ENCODE measurements around the gene KRT36. TPM values are rescaled to one million over a fixed set of nuclear protein-coding genes. Genes with fewer than 3 reads are reported as not detected.

KRT36 gene
- total and polyA plus RNA-seq, 2 donors (not counting 1 experiment from before 2014, with no cell fraction given) = not detected

DNA sequence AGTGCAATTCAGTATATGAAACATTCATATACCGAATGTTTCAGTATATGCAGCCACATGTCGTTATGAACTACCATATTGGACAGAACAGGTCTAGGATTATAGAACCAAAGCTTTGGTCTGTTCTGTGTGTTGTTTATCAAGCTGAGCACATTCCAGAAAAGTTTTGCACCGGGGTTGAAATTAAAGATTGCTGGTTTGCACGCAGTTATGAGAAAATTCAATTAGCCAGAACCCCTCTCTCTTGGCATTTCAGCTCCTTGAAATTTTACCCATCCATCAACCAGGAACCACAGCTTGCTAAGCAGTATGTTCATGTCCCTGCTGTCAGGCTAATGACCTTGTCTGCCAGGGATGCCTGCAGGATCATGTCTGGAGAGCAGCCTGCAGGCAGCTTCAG lies 32.0 kb downstream of the KRT36 start:
- WGBS (ENCODE audit: insufficient coverage) = 78% methylated on average over 2 of the region's 4 CpGs
- CTCF ChIA-PET = interaction anchor here (0.9 kb wide), 1 partner anchor 191 kb away, joined by 3 read pairs; no protein-coding TSS in a partner anchor

DNA sequence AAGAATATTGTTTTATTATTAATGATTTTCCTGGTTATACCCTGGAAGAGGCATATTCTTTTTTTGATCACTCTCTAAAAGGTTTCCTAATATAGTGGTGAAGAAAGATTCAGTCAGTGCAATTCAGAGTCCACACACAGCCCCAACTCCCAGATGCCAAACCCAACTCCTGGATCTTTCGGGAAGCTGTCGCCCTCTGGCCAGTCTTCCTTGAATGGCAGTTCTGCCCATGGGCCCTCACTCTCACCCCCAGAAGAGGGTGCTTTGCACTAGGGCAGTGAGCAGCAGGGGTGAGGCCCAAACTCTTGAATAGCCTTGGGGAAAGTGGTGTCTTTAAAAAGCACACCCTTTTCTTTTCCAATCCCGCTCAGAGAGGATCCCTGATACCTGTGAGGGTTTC lies 33.5 kb downstream of the KRT36 start:
- ChIA-PET CTCF (no interaction called here), POLR2A (no interaction called here)
- peaks cover 33% of the 10 kb centered on the region for H3K27me3 Mint-ChIP-seq
- intact Hi-C loops (cut with micrococcal nuclease) = no loop called here
- 93% methylated on average over 2 of the region's 3 CpGs for WGBS (ENCODE audit: insufficient coverage)
- H3K4me3 ChIP-seq (ENCODE audit: control extremely low read depth in 1 of 5, extremely low read depth in 1 of 5, insufficient read depth in 1 of 5, low read depth in 2 of 5, low read length in 4 of 5) = no peak overlapping the region
- no peaks in the 10 kb centered on the region for H3K4me1 Mint-ChIP-seq
- DNase-seq (no peak), ATAC-seq (ENCODE audit: low read depth) (no peak)
- no peaks in the 10 kb centered on the region for H3K79me2 ChIP-seq (ENCODE audit: control insufficient read depth, insufficient read depth, low read length)
- H3K27ac Mint-ChIP-seq = no peak overlapping the region
- no peaks in the 10 kb centered on the region for H3K9me3 Mint-ChIP-seq (ENCODE audit: insufficient read depth)
- no peak overlapping the region for H3K4me3 Mint-ChIP-seq
- no peaks in the 10 kb centered on the region for H3K36me3 ChIP-seq (replicated peaks in 1 of 2; ENCODE audit: control extremely low read depth in 1 of 2, control insufficient read depth in 1 of 2, extremely low read depth in 1 of 2, insufficient read depth in 2 of 2, low read length in 1 of 2)
- no peak overlapping the region for H2AFZ ChIP-seq (ENCODE audit: insufficient read depth, low read depth, low read length, poor library complexity, severe bottlenecking)
- TF ChIP-seq EZH2 (IDR thresholded peaks at IDR 0.05; ENCODE audit: borderline replicate concordance, insufficient read depth, low read depth, low read length, poor library complexity, severe bottlenecking) = no peak
- TF ChIP-seq, protein P1, sequence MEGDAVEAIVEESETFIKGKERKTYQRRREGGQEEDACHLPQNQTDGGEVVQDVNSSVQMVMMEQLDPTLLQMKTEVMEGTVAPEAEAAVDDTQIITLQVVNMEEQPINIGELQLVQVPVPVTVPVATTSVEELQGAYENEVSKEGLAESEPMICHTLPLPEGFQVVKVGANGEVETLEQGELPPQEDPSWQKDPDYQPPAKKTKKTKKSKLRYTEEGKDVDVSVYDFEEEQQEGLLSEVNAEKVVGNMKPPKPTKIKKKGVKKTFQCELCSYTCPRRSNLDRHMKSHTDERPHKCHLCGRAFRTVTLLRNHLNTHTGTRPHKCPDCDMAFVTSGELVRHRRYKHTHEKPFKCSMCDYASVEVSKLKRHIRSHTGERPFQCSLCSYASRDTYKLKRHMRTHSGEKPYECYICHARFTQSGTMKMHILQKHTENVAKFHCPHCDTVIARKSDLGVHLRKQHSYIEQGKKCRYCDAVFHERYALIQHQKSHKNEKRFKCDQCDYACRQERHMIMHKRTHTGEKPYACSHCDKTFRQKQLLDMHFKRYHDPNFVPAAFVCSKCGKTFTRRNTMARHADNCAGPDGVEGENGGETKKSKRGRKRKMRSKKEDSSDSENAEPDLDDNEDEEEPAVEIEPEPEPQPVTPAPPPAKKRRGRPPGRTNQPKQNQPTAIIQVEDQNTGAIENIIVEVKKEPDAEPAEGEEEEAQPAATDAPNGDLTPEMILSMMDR (IDR thresholded peaks at IDR 0.05) = no peak
- H3K9me3 ChIP-seq (ENCODE audit: control extremely low read depth in 1 of 3, control insufficient read depth in 2 of 3, insufficient read depth in 1 of 3, low read length in 2 of 3) = no peaks in the 10 kb centered on the region
- peaks cover 0 to 7% (median 2%) of the 10 kb centered on the region in 4 experiments for H3K27me3 ChIP-seq (replicated peaks in 1 of 4; ENCODE audit: control extremely low read depth in 1 of 4, control insufficient read depth in 3 of 4, insufficient read depth in 4 of 4, low read length in 3 of 4)
- no peaks in the 10 kb centered on the region for H3K4me1 ChIP-seq (ENCODE audit: control insufficient read depth in 2 of 2, insufficient read depth in 2 of 2, low read length in 2 of 2)
- no peak overlapping the region for H3K4me2 ChIP-seq (replicated peaks; ENCODE audit: low read depth, low read length, poor library complexity, severe bottlenecking)
- no peaks in the 10 kb centered on the region for H4K20me1 ChIP-seq (ENCODE audit: control insufficient read depth, insufficient read depth, low read length, poor library complexity, severe bottlenecking)
- no peak overlapping the region for H3K9ac ChIP-seq (ENCODE audit: low read length)
- no peak overlapping the region for H3K27ac ChIP-seq (ENCODE audit: low read length in 2 of 2)

More for the DNA sequence above, 32.0 kb downstream of the KRT36 start:
- TF ChIP-seq, protein P1 (IDR thresholded peaks at IDR 0.05) = no peak
- no peak for TF ChIP-seq EZH2 (IDR thresholded peaks at IDR 0.05; ENCODE audit: borderline replicate concordance, insufficient read depth, low read depth, low read length, poor library complexity, severe bottlenecking)
- no peak overlapping the region for H2AFZ ChIP-seq (ENCODE audit: insufficient read depth, low read depth, low read length, poor library complexity, severe bottlenecking)
- H3K9ac ChIP-seq (ENCODE audit: low read length) = no peak overlapping the region
- no peak for DNase-seq
- Mint-ChIP-seq H3K9me3 (ENCODE audit: insufficient read depth) (no peaks in the 10 kb centered on the region), H3K27me3 (peaks cover 35% of the 10 kb centered on the region), H3K4me1 (no peaks in the 10 kb centered on the region), H3K4me3 (no peak overlapping the region), H3K27ac (no peak overlapping the region)
- H3K4me1 ChIP-seq (ENCODE audit: control insufficient read depth in 2 of 2, insufficient read depth in 2 of 2, low read length in 2 of 2) = no peaks in the 10 kb centered on the region
- POLR2A ChIA-PET = no interaction called here
- H3K4me2 ChIP-seq (replicated peaks; ENCODE audit: low read depth, low read length, poor library complexity, severe bottlenecking) = no peak overlapping the region
- no peaks in the 10 kb centered on the region for H3K36me3 ChIP-seq (replicated peaks in 1 of 2; ENCODE audit: control extremely low read depth in 1 of 2, control insufficient read depth in 1 of 2, extremely low read depth in 1 of 2, insufficient read depth in 2 of 2, low read length in 1 of 2)
- no peak for ATAC-seq (ENCODE audit: low read depth)
- no peak overlapping the region for H3K4me3 ChIP-seq (ENCODE audit: control extremely low read depth in 1 of 5, extremely low read depth in 1 of 5, insufficient read depth in 1 of 5, low read depth in 2 of 5, low read length in 4 of 5)
- H3K27ac ChIP-seq (ENCODE audit: low read length in 2 of 2) = no peak overlapping the region
- H3K9me3 ChIP-seq (ENCODE audit: control extremely low read depth in 1 of 3, control insufficient read depth in 2 of 3, insufficient read depth in 1 of 3, low read length in 2 of 3) = no peaks in the 10 kb centered on the region
- H3K27me3 ChIP-seq (replicated peaks in 1 of 4; ENCODE audit: control extremely low read depth in 1 of 4, control insufficient read depth in 3 of 4, insufficient read depth in 4 of 4, low read length in 3 of 4) = peaks cover 0 to 4% (median 1%) of the 10 kb centered on the region in 4 experiments
- no peaks in the 10 kb centered on the region for H4K20me1 ChIP-seq (ENCODE audit: control insufficient read depth, insufficient read depth, low read length, poor library complexity, severe bottlenecking)
- intact Hi-C loops (cut with micrococcal nuclease) = no loop called here
- H3K79me2 ChIP-seq (ENCODE audit: control insufficient read depth, insufficient read depth, low read length) = no peaks in the 10 kb centered on the region
